ENCODE measurements around the gene STYXL2.

GRCh38 chr1:167132301-167133010, 38.6 kb downstream of the STYXL2 start:
- TF ChIP-seq GATA1 (IDR thresholded peaks at IDR 0.05; ENCODE audit: low read depth, low read length), result no peak
- no peak for TF ChIP-seq POLR2A (IDR thresholded peaks at IDR 0.05; ENCODE audit: low read length)

All from erythroblast (primary cell).